Activated CD4-positive, CD25-positive, alpha-beta regulatory T cell treated with anti-CD3 and anti-CD28 coated beads, Interleukin-2, amount 50 U/mL, for 24 hours (primary cell): ENCODE data around the gene SPDYE5.
A peak's percentile ranks its signal among the peaks of the same experiment; 100 is the strongest.
"Not testable (repeated sequence)": the region's sequence is repeated elsewhere in the genome, so short reads cannot be mapped to it uniquely, and the experiment has no call there.

Experiments
- ATAC-seq, 2 donors: fragments of 150-1000 bp; cut with Tn5 transposase; one replicate each; pipeline ENCODE4 v1.10.0; 2021; ENCODE audit warnings: mild to moderate bottlenecking in 1 of 2, moderate library complexity in 1 of 2

The SPDYE5 gene

GRCh38 chr7:75492020-75492419 is at the start of gene SPDYE5:
Gene SPDYE5, plus strand, starts transcription at chr7:75492320. Its CDS starts 1,728 bp downstream, at chr7:75494048.
- ATAC-seq = not testable (repeated sequence)

- ATAC-seq = peak; percentile 96 to 97
Observed at GRCh38 chr7:75442465-75443111, 49.5 kb upstream of the SPDYE5 start.

- ATAC-seq = not testable (repeated sequence)
Observed at GRCh38 chr7:75449946-75450345, 42.2 kb upstream of the SPDYE5 start.

GRCh38 chr7:75452494-75452955 is 39.6 kb upstream of the SPDYE5 start:
- peak; percentile 93 for ATAC-seq

GRCh38 chr7:75456403-75456802 is 35.7 kb upstream of the SPDYE5 start:
- not testable (repeated sequence) for ATAC-seq

GRCh38 chr7:75458034-75458433 is 34.1 kb upstream of the SPDYE5 start:
- not testable (repeated sequence) for ATAC-seq

GRCh38 chr7:75460541-75460940 is 31.6 kb upstream of the SPDYE5 start:
- ATAC-seq = not testable (repeated sequence)

- not testable (repeated sequence) for ATAC-seq
Observed at GRCh38 chr7:75470166-75470565, 22.0 kb upstream of the SPDYE5 start.

GRCh38 chr7:75477457-75477856 is 14.7 kb upstream of the SPDYE5 start:
- ATAC-seq = not testable (repeated sequence)

- not testable (repeated sequence) for ATAC-seq
Observed at GRCh38 chr7:75480313-75480712, 11.8 kb upstream of the SPDYE5 start.

- ATAC-seq = not testable (repeated sequence)
Observed at GRCh38 chr7:75485355-75485978, 6.7 kb upstream of the SPDYE5 start.

- peak; percentile 100 for ATAC-seq
Observed at GRCh38 chr7:75485979-75486643, 6.0 kb upstream of the SPDYE5 start, which contains the start of gene POM121C. Gene POM121C, minus strand, starts transcription at chr7:75486299. Its CDS starts 44,803 bp downstream, at chr7:75441496.

- ATAC-seq = not testable (repeated sequence)
Observed at GRCh38 chr7:75509033-75509432, 16.9 kb downstream of the SPDYE5 start.

- ATAC-seq = not testable (repeated sequence)
Observed at GRCh38 chr7:75518842-75519241, 26.7 kb downstream of the SPDYE5 start.

- ATAC-seq = not testable (repeated sequence)
Observed at GRCh38 chr7:75521727-75522126, 29.6 kb downstream of the SPDYE5 start.

- ATAC-seq = not testable (repeated sequence)
Observed at GRCh38 chr7:75527224-75527722, 35.2 kb downstream of the SPDYE5 start.

- ATAC-seq = no peak
Observed at GRCh38 chr7:75531359-75531821, 39.3 kb downstream of the SPDYE5 start.

GRCh38 chr7:75532639-75533038 is 40.5 kb downstream of the SPDYE5 start:
- ATAC-seq = no peak

- ATAC-seq = no peak
Observed at GRCh38 chr7:75533926-75534325, 41.8 kb downstream of the SPDYE5 start.

GRCh38 chr7:75534727-75535307 is 42.7 kb downstream of the SPDYE5 start:
- peak; percentile 73 to 92 for ATAC-seq

GRCh38 chr7:75536491-75536890 is 44.4 kb downstream of the SPDYE5 start:
- ATAC-seq = no peak

GRCh38 chr7:75536940-75537538 is 44.9 kb downstream of the SPDYE5 start:
- ATAC-seq = no peak
